DOHH2 (cell line): ENCODE measurements around the gene DAAM1.

Experiments used
- EZH2phosphoT487 ChIP-seq: fragments of 200-600 bp; sonication (generic); IDR thresholded peaks from 2 replicates; pipeline ENCODE4 v1.6.1; 2017; ENCODE audit warnings: borderline replicate concordance, mild to moderate bottlenecking, antibody characterized with exemption, low read length, moderate library complexity, mixed read lengths
- TF ChIP-seq, protein P1 (sequence below): fragments of 200-600 bp; sonication (generic); IDR thresholded peaks from one replicate; pipeline ENCODE4 v1.5.1; 2014; ENCODE audit warnings: antibody characterized with exemption, mild to moderate bottlenecking, low read depth, low read length; ENCODE audit not compliant: poor library complexity, severe bottlenecking

DNA sequence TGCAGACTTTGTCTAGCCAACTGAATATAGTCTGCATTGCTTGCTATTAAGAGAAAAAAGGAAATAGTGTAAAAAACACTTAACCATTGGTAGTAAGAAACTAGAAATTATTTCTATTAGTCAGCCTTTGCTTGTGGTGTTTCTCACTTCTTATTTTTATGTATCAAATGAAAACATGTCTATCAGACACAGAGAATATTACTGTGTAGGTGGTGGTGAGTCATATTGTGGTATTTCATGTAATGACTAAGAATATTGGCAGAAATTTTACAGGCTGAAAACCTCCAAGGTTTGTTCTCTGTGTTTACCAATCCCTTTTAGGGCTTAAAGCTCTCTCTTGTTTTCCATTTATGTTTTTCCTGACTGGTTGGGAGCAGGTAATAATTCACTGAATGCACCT, 87.2 kb downstream of the DAAM1 start:
- TF ChIP-seq, protein P1, sequence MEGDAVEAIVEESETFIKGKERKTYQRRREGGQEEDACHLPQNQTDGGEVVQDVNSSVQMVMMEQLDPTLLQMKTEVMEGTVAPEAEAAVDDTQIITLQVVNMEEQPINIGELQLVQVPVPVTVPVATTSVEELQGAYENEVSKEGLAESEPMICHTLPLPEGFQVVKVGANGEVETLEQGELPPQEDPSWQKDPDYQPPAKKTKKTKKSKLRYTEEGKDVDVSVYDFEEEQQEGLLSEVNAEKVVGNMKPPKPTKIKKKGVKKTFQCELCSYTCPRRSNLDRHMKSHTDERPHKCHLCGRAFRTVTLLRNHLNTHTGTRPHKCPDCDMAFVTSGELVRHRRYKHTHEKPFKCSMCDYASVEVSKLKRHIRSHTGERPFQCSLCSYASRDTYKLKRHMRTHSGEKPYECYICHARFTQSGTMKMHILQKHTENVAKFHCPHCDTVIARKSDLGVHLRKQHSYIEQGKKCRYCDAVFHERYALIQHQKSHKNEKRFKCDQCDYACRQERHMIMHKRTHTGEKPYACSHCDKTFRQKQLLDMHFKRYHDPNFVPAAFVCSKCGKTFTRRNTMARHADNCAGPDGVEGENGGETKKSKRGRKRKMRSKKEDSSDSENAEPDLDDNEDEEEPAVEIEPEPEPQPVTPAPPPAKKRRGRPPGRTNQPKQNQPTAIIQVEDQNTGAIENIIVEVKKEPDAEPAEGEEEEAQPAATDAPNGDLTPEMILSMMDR = no peak
- no peak for TF ChIP-seq EZH2phosphoT487
